ENCODE data around the gene BCL3. TPM values are rescaled to one million over a fixed set of nuclear protein-coding genes. Genes with fewer than 3 reads are reported as not detected.
A peak's percentile ranks its signal among the peaks of the same experiment; 100 is the strongest.
"Not testable (repeated sequence)": the region's sequence is repeated elsewhere in the genome, so short reads cannot be mapped to it uniquely, and the experiment has no call there.

The BCL3 gene
- total RNA-seq, 4 donors from 2014 or later, result 13.2 to 37.7 (median 16.4) TPM

- Histone ChIP-seq H3K4me1 (peaks cover 0 to 10% (median 0%) of the 10 kb centered on the region in 3 donors), H3K9me3 (no peaks in the 10 kb centered on the region), H3K27ac (no peak overlapping the region), H3K36me3 (no peaks in the 10 kb centered on the region), H3K4me3 (no peak overlapping the region), H3K27me3 (no peaks in the 10 kb centered on the region)
- TF ChIP-seq, protein P1, sequence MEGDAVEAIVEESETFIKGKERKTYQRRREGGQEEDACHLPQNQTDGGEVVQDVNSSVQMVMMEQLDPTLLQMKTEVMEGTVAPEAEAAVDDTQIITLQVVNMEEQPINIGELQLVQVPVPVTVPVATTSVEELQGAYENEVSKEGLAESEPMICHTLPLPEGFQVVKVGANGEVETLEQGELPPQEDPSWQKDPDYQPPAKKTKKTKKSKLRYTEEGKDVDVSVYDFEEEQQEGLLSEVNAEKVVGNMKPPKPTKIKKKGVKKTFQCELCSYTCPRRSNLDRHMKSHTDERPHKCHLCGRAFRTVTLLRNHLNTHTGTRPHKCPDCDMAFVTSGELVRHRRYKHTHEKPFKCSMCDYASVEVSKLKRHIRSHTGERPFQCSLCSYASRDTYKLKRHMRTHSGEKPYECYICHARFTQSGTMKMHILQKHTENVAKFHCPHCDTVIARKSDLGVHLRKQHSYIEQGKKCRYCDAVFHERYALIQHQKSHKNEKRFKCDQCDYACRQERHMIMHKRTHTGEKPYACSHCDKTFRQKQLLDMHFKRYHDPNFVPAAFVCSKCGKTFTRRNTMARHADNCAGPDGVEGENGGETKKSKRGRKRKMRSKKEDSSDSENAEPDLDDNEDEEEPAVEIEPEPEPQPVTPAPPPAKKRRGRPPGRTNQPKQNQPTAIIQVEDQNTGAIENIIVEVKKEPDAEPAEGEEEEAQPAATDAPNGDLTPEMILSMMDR (IDR thresholded peaks at IDR 0.05), result no peak
- TF ChIP-seq EP300 (IDR thresholded peaks at IDR 0.05) (no peak), POLR2A (IDR thresholded peaks at IDR 0.05) (no peak), POLR2AphosphoS5 (IDR thresholded peaks at IDR 0.05) (no peak)
- ATAC-seq, result no peak
- WGBS, 2 donors (ENCODE audit: low coverage in 1 of 2), result 74 to 84% methylated on average over 9 to 10 of the region's 11 CpGs
Measured at GRCh38 chr19:44767295-44768180, 19.0 kb downstream of the BCL3 start.

DNA sequence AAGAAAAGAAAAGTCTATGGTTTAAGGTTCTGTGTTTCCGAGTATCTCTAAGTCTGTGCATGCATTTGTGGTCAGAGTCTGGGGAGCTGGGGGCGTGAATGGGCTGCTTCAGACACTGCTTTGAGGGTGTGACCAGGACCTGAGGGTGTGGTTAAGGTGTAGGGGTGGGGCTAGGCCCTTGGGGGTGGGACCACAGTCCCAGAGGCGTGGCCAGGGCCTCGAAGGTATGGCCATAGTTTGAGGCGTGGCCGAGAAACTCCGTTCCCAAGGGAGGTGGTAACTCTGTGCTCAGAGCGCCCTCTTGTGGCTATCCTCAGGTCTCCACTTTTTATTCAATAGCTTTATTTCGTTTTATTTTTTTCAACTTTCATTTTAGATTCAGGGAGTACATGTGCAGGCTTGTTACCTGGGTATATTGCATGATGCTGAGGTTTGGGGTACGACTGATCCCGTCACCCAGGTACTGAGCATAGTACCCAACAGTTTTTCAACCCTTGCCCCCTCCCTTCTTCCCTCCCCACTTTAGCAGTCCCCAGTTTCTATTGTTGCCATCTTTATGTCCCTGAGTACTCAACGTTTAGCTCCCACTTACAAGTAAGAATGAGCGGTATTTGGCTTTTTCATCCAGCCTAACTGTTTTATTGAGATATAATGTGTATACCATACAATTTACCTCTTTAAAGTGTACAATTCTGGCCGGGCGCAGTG, 22.2 kb downstream of the BCL3 start:
- peak; percentile 97 for ATAC-seq
- no peak for TF ChIP-seq POLR2A (IDR thresholded peaks at IDR 0.05)
- TF ChIP-seq, protein P1 (IDR thresholded peaks at IDR 0.05), result peak in 3 of 4 experiments; percentile 90 to 92 (median 91)
- TF ChIP-seq EP300 (IDR thresholded peaks at IDR 0.05), result no peak
- TF ChIP-seq POLR2AphosphoS5 (IDR thresholded peaks at IDR 0.05), result no peak
- 4 to 17% methylated on average over 11 to 15 of the region's 15 CpGs for WGBS, 2 donors (ENCODE audit: low coverage in 1 of 2)
- Histone ChIP-seq H3K4me3 (no peak overlapping the region), H3K27ac (no peak overlapping the region), H3K4me1 (peaks cover 0 to 10% (median 0%) of the 10 kb centered on the region in 3 donors), H3K9me3 (no peaks in the 10 kb centered on the region), H3K36me3 (no peaks in the 10 kb centered on the region), H3K27me3 (peaks cover 5% of the 10 kb centered on the region)

DNA sequence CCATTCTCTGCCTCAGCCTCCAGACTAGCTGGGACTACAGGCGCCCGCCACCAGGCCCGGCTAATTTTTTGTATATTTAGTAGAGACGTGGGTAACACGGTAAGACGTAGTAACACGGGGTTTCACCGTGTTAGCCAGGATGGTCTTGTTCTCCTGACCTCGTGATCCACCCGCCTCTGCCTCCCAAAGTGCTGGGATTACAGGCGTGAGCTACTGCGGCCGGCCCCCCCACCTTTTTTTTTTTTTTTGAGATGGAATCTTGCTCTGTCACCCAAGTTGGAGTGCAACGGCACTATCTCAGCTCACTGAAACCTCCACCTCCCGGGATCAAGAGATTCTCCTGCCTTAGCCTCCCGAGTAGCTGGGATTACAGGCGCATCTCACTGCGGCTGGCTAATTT, 23.6 kb downstream of the BCL3 start:
- H3K36me3 ChIP-seq, ATAC-seq: not testable (repeated sequence)
- WGBS, 2 donors (ENCODE audit: low coverage in 1 of 2), result 55 to 74% methylated on average over 2 to 15 of the region's 18 CpGs

GRCh38 chr19:44772959-44773358, 24.5 kb downstream of the BCL3 start:
- H3K27ac ChIP-seq, result no peak overlapping the region
- H3K9me3 ChIP-seq, result no peaks in the 10 kb centered on the region
- H3K36me3 ChIP-seq, result no peaks in the 10 kb centered on the region
- TF ChIP-seq POLR2AphosphoS5 (IDR thresholded peaks at IDR 0.05), result no peak
- no peak for TF ChIP-seq POLR2A (IDR thresholded peaks at IDR 0.05)
- TF ChIP-seq, protein P1 (IDR thresholded peaks at IDR 0.05), result no peak
- TF ChIP-seq EP300 (IDR thresholded peaks at IDR 0.05), result no peak
- peaks cover 0 to 15% (median 0%) of the 10 kb centered on the region in 3 donors for H3K4me1 ChIP-seq
- H3K27me3 ChIP-seq, result peaks cover 25% of the 10 kb centered on the region
- no peak overlapping the region for H3K4me3 ChIP-seq
- ATAC-seq, result no peak
- 26 to 35% methylated on average over 3 of the region's 3 CpGs for WGBS, 2 donors (ENCODE audit: low coverage in 1 of 2)

More for the DNA sequence above, 23.6 kb downstream of the BCL3 start:
- not testable (repeated sequence) for H3K9me3 ChIP-seq, H3K4me3 ChIP-seq, H3K27ac ChIP-seq
- Histone ChIP-seq H3K4me1 (peaks cover 0 to 10% (median 0%) of the 10 kb centered on the region in 3 donors), H3K27me3 (peaks cover 17% of the 10 kb centered on the region)

DNA sequence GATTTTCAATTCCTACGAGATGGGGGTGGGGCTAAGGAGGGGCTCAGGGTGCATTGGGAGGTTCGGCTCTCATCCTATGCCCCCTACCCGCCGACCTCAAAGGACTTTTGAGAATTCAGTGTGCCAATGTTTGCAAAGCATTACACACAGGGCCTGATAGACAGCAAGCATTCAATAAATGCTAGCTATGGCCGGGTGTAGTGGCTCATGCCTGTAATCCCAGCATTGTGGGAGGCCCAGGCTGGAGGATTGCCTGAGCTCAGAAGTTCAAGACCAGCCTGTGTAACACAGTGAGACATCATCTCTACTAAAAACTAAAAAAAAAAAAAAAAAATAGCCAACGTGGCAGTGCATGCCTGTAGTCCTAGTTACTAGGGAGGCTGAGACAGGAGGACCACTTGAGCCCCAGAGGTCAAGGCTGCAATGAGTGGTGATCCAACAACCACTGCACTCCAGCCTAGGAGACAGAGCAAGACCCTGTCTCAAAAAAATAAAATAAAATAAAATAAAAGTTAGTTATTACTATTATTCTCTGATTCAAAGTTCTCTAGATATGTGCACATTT, 27.2 kb downstream of the BCL3 start:
- 73 to 78% methylated on average over 2 to 5 of the region's 6 CpGs for WGBS, 2 donors (ENCODE audit: low coverage in 1 of 2)
- TF ChIP-seq EP300 (IDR thresholded peaks at IDR 0.05) (no peak), POLR2A (IDR thresholded peaks at IDR 0.05) (no peak), POLR2AphosphoS5 (IDR thresholded peaks at IDR 0.05) (no peak)
- TF ChIP-seq, protein P1 (IDR thresholded peaks at IDR 0.05), result no peak

More for the DNA sequence above, 27.2 kb downstream of the BCL3 start:
- peaks cover 38% of the 10 kb centered on the region for H3K27me3 ChIP-seq
- peaks cover 0 to 10% (median 0%) of the 10 kb centered on the region in 3 donors for H3K4me1 ChIP-seq
- H3K9me3 ChIP-seq, result no peaks in the 10 kb centered on the region
- H3K36me3 ChIP-seq, result no peaks in the 10 kb centered on the region
- ATAC-seq, result no peak
- no peak overlapping the region for H3K27ac ChIP-seq
- H3K4me3 ChIP-seq, result no peak overlapping the region
